Activated CD8-positive, alpha-beta memory T cell treated with anti-CD3 and anti-CD28 coated beads for 4 hours (primary cell): ENCODE measurements around the gene EED.

Experiments
- DNase-seq, 2 donors: peaks; one replicate each; pipeline ENCODE4 v3.0.0-alpha.2; 2020; ENCODE audit warnings: low read depth in 2 of 2

The EED gene, protein sequence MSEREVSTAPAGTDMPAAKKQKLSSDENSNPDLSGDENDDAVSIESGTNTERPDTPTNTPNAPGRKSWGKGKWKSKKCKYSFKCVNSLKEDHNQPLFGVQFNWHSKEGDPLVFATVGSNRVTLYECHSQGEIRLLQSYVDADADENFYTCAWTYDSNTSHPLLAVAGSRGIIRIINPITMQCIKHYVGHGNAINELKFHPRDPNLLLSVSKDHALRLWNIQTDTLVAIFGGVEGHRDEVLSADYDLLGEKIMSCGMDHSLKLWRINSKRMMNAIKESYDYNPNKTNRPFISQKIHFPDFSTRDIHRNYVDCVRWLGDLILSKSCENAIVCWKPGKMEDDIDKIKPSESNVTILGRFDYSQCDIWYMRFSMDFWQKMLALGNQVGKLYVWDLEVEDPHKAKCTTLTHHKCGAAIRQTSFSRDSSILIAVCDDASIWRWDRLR

GRCh38 chr11:86244522-86245368, at the start of gene EED:
Gene EED, plus strand, starts transcription at chr11:86244753. Its CDS starts 477 bp downstream, at chr11:86245230.
- DNase-seq: peak; percentile 85 to 86

GRCh38 chr11:86194998-86195397, 49.6 kb upstream of the EED start:
- DNase-seq: no peak

DNA sequence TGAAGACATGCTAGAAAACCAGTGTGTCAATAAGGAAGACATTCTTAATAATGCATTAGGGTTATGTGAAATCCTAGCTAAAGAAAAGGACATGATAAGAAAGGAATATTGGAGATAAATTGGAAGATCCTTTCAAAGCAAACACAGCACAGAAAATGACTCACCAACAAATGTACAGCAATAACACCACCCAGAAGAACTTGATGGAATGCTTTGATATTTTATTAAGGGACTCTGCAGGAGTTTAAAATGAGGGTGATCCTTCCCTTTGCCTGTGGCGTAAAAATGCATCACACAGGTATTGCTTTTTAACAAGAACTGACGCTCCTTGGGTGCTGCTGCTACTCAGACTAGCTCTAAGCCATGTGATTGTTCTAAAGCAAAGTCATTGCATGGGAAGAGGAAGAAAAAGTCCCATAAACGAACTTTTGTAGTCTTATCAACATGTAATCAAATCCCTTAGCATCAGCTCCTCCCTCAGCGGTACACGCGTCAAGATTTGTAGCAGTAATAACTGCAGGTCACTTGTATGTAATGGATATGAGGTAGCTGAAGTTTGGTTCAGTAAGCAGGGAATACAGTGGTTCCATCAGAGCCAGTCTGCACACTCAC, 48.4 kb upstream of the EED start:
- no peak for DNase-seq

GRCh38 chr11:86196913-86197312, 47.6 kb upstream of the EED start:
- no peak for DNase-seq

DNA sequence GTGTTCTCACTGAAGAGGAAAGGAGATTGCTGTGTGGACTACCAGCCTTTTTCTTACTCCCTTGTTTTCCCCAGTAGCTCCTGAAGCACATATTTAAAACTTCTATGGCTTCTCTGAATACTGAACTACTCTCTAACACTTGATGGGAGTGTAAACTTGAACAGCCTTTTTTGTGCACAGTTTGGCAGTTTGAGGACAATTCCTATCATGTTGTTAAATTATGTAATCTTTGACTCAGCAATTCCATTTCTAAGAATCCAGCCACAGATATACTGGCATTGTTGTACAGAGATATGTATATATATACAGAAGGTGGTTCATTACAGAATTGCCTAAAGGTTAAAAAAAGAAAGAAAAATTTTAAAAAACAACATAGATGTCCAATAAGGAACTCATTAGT, 47.1 kb upstream of the EED start:
- no peak for DNase-seq

GRCh38 chr11:86198139-86198538, 46.4 kb upstream of the EED start:
- no peak for DNase-seq

GRCh38 chr11:86199354-86199753, 45.2 kb upstream of the EED start:
- DNase-seq: no peak

- DNase-seq: no peak
These were observed 43.1 kb upstream of the EED start for GRCh38 chr11:86201371-86201884.

- no peak for DNase-seq
These were observed 42.6 kb upstream of the EED start for GRCh38 chr11:86202013-86202336.

DNA sequence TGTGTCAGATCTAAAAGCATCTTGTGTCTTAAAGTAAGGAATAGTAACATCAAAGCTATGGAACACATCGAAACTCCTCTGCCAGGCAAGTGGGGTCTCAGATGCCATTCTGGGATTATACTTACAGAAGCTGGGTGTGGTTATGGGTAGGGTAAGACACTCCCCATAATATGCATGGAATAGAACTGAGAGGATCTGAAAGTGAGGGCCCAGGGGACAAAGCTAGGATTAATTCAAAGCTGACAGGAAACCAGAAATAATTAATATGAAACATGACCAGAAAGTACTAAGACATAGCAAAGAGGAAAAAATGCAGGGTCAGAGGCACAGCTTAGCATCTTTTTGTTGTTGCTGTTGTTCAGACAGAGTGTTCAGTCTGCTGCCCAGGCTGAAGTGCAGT, 40.2 kb upstream of the EED start:
- no peak for DNase-seq

DNA sequence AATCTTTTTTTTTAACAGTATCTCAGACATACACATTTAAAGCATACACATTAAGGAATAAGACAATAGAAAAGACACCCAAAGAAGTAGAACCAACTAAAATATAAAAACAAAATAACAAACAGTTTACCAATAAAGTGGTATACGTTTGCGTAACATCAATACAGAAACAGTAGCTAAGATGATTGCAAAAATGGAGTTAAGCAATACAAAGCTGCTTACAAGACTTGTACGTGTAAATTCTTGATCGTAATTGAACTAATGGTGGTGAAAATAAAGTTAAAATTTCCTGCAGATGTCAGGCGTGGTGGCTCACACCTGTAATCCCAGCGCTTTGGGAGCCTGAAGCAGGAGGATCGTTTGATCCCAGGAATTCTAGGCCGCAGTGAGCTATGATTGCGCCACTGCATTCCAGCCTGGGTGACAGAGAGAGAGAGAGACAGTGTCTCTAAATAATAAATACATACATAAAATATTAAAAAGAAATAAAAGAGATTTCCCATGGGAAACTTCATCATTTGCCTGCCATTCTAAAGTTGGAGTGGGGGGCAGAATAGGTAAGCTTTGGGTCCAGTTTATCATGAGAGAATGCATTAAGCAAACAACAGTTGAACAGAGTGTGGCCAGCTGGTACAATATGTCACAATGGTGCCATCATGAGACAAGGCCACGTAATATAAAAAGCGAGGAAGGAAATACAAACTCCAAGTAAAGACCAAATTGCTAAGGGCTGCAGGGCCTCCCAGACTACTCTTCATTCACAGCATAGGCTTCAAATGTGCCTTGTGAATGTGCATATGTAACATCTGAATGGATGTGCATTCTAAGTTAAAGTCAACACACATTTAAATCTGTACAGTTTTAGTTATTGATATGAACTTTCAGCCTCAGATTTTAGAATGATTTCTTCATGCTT, 38.9 kb upstream of the EED start:
- no peak for DNase-seq

- DNase-seq: no peak
These were observed 38.2 kb upstream of the EED start for GRCh38 chr11:86206337-86206695.

DNA sequence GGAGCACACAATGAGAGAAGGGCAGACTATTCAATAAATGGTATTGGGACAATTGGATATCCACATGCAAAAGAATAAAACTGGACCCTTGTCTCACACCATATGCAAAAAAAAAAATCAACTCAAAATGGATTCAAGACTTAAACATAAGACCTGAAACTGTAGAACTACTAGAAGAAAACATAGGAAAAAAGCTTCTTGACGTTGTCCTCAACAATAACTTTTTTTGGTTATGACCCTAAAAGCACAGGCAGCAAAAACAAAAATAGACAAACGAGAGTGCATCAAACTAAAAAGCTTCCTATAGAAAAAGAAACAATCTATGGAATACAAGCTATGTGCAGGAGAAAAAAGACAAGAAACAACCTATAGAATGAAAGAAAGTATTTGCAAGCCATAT, 37.1 kb upstream of the EED start:
- no peak for DNase-seq

- DNase-seq: no peak
These were observed 36.0 kb upstream of the EED start for GRCh38 chr11:86208572-86208971.

- DNase-seq: no peak
These were observed 34.5 kb upstream of the EED start for GRCh38 chr11:86209806-86210657.

- no peak for DNase-seq
These were observed 33.7 kb upstream of the EED start for GRCh38 chr11:86210898-86211297.

DNA sequence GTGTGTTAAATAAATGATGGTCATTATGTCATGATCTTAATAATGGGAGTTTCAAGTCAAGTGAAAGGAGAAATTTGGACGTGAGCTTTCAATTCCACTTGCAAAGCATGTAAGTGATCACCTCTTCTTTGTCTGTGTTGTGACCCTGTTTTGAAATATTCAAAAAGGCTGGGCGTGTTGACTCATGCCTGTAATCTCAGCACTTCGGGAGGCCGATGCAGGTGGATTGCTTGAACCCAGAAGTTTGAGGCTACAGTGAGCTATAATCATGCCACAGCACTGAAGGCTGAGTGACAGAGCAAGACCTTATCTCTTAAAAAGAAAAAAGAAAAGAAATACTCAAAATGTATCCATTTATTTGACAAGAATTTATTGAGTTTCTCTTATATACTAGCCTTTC, 32.9 kb upstream of the EED start:
- DNase-seq: no peak

DNA sequence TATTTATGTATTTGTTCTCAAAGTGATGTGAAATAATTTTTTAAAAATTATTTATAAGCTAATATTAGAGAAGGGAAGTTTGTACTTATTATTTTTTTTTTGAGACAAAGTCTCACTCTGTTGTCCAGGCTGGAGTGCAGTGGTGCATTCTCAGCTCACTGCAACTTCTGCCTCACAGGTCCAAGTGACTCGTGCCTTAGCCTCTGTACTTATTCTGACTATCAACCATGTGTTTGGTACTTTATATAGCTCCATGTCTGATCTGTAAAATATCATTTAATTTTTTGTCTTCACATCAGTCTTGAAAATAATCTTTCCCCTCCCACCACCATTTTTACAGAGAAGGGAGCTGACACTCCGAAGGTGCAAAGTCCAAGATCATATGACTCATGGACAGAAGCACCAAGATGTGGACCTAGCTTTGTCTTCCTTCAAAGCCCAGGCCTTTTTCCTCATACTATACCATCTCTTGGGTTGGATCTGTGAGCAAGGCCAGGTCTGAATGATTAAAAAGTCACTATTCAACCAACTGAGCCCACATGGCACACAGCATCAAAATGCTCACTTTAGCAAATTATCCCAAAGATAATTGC, 32.4 kb upstream of the EED start:
- no peak for DNase-seq

- peak in 1 of 2 donors; percentile 26 for DNase-seq
These were observed 29.8 kb upstream of the EED start for GRCh38 chr11:86214710-86215109.
